ENCODE measurements around the gene C16orf92. TPM values are rescaled to one million over a fixed set of nuclear protein-coding genes. Genes with fewer than 3 reads are reported as not detected.

The C16orf92 gene
- total and polyA plus RNA-seq, 12 donors: not detected

- DNase-seq: no peak
- no peaks in the 10 kb centered on the region for H3K9me3 ChIP-seq (replicated peaks in 1 of 3)
- peaks cover 0 to 84% of the 10 kb centered on the region in 2 donors for H3K36me3 ChIP-seq (replicated peaks in 1 of 2)
- TF ChIP-seq POLR2A (IDR thresholded peaks at IDR 0.05) (no peak), CTCF (IDR thresholded peaks at IDR 0.05) (no peak)
- peaks cover 6 to 12% of the 10 kb centered on the region in 2 donors for H3K4me1 ChIP-seq (replicated peaks in 1 of 2)
- intact Hi-C loops (cut with DNase I): loop anchor here in 1 of 2 donors (10.0 kb wide), 1 partner anchor 65 kb away; the partner anchor contains the start of gene KCTD13
- no peak overlapping the region for H3K27ac ChIP-seq
- 84 to 93% (median 88%) methylated on average over 2 of the region's 2 CpGs for WGBS, 4 donors
- H3K27me3 ChIP-seq: no peaks in the 10 kb centered on the region
- no peak overlapping the region for H3K4me3 ChIP-seq
These were observed 33.0 kb upstream of the C16orf92 start for GRCh38 chr16:29990034-29990433.

- WGBS, 4 donors: 85 to 88% (median 87%) methylated on average over 11 to 35 of the region's 35 CpGs
- DNase-seq: no peak
- TF ChIP-seq POLR2A (IDR thresholded peaks at IDR 0.05) (no peak), CTCF (IDR thresholded peaks at IDR 0.05) (no peak)
- H3K27me3 ChIP-seq: no peaks in the 10 kb centered on the region
- intact Hi-C loops (cut with DNase I): loop anchor here in 1 of 2 donors (10.0 kb wide), 1 partner anchor 66 kb away; the partner anchor contains the start of gene KCTD13
- H3K4me1 ChIP-seq (replicated peaks in 1 of 2): peaks cover 10 to 16% of the 10 kb centered on the region in 2 donors
- no peaks in the 10 kb centered on the region for H3K9me3 ChIP-seq (replicated peaks in 1 of 3)
- H3K36me3 ChIP-seq (replicated peaks in 1 of 2): peaks cover 0 to 74% of the 10 kb centered on the region in 2 donors
- H3K4me3 ChIP-seq: no peak overlapping the region
- no peak overlapping the region for H3K27ac ChIP-seq
These were observed 32.0 kb upstream of the C16orf92 start for GRCh38 chr16:29990883-29991570.

- no peaks in the 10 kb centered on the region for H3K27me3 ChIP-seq
- H3K9me3 ChIP-seq (replicated peaks in 1 of 3): no peaks in the 10 kb centered on the region
- peaks cover 10 to 17% of the 10 kb centered on the region in 2 donors for H3K4me1 ChIP-seq (replicated peaks in 1 of 2)
- H3K4me3 ChIP-seq: no peak overlapping the region
- DNase-seq: no peak
- H3K27ac ChIP-seq: no peak overlapping the region
- intact Hi-C loops (cut with DNase I): loop anchor here in 1 of 2 donors (10.0 kb wide), 1 partner anchor 67 kb away; the partner anchor contains the start of gene KCTD13
- WGBS, 4 donors: 63 to 78% (median 72%) methylated on average over 4 to 5 of the region's 5 CpGs; no CpG with 5 or more reads in 1 of the 4 donors
- peaks cover 0 to 69% of the 10 kb centered on the region in 2 donors for H3K36me3 ChIP-seq (replicated peaks in 1 of 2)
- TF ChIP-seq CTCF (IDR thresholded peaks at IDR 0.05) (no peak), POLR2A (IDR thresholded peaks at IDR 0.05) (no peak)
These were observed 31.5 kb upstream of the C16orf92 start for GRCh38 chr16:29991571-29991904.

- no peak overlapping the region for H3K4me3 ChIP-seq
- 47 to 65% (median 57%) methylated on average over 7 of the region's 7 CpGs for WGBS, 4 donors
- peaks cover 17 to 24% of the 10 kb centered on the region in 2 donors for H3K4me1 ChIP-seq (replicated peaks in 1 of 2)
- no peaks in the 10 kb centered on the region for H3K9me3 ChIP-seq (replicated peaks in 1 of 3)
- no peaks in the 10 kb centered on the region for H3K27me3 ChIP-seq
- intact Hi-C loops (cut with DNase I): loop anchor here in 1 of 2 donors (10.0 kb wide), 1 partner anchor 68 kb away; the partner anchor contains the start of gene KCTD13
- TF ChIP-seq CTCF (IDR thresholded peaks at IDR 0.05): no peak
- no peak for TF ChIP-seq POLR2A (IDR thresholded peaks at IDR 0.05)
- peaks cover 0 to 60% of the 10 kb centered on the region in 2 donors for H3K36me3 ChIP-seq (replicated peaks in 1 of 2)
- peak in 4 of 7 donors; percentile 51 to 73 (median 67) for DNase-seq
- H3K27ac ChIP-seq: peak overlapping the region in 2 of 5 donors; percentile 13 to 26
These were observed 30.5 kb upstream of the C16orf92 start for GRCh38 chr16:29992344-29992967.

All from adrenal gland (tissue), 12 donors.